H1 (cell line): Measurements from ENCODE around the gene NIM1K. TPM values are rescaled to one million over a fixed set of nuclear protein-coding genes. Genes with fewer than 3 reads are reported as not detected.

ENCODE experiments used
- CBX8 ChIP-seq: fragments of 300-800, 300-1000 bp; sonication (generic); IDR thresholded peaks from 2 replicates; pipeline ENCODE4 v1.7.1; 2016; ENCODE audit warnings: low read depth, low read length, borderline replicate concordance
- GTF2F1 ChIP-seq: IDR thresholded peaks from 2 replicates; pipeline ENCODE4 v1.6.1; 2012; ENCODE audit warnings: low read depth, low read length, improper control_type of control experiment, borderline replicate concordance
- JUND ChIP-seq: IDR thresholded peaks from 2 replicates; pipeline ENCODE4 v1.6.1; 2011; ENCODE audit warnings: mild to moderate bottlenecking, improper control_type of control experiment, low read length
- KDM4A ChIP-seq: IDR thresholded peaks from one replicate; pipeline ENCODE4 v1.7.1; 2012; ENCODE audit warnings: low read depth, mild to moderate bottlenecking, moderate library complexity, low read length, inconsistent platforms; ENCODE audit not compliant: severe bottlenecking
- NANOG ChIP-seq: IDR thresholded peaks from 2 replicates; pipeline ENCODE4 v1.6.1; 2011; ENCODE audit warnings: low read length, low read depth, mild to moderate bottlenecking, inconsistent platforms; ENCODE audit not compliant: insufficient read depth, poor library complexity, severe bottlenecking
- SUZ12 ChIP-seq: fragments of 200-600 bp; sonication (generic); IDR thresholded peaks from 2 replicates; pipeline ENCODE4 v1.6.1; 2012; ENCODE audit warnings: mild to moderate bottlenecking, inconsistent platforms, low read length, moderate library complexity, mixed read lengths
- polyA plus RNA-seq, 7 experiments: library from polyadenylated mRNA; depleted of rRNA in 3 of 7; stranded (reverse) in 5 of 7; unstranded in 2 of 7; fragments of >200 nt in 5 of 7; fragments of 200-250 nt in 2 of 7; gene quantifications; 1 replicate in 5 of 7; 2 replicates in 1 of 7; 4 replicates in 1 of 7; pipeline versions ENCODE4 v1.2.1 to v1.2.3, GENCODE V29; 2011 to 2013; ENCODE audit warnings: missing spikeins in 2 of 7, mixed read lengths in 2 of 7
- total RNA-seq: library from RNA; stranded (reverse); fragmentation: NEBNext Ultra II Directional; extraction: Animal tissue kit (Norgen Biotek cat#: 25700); gene quantifications from 2 replicates; pipeline ENCODE4 v1.2.1, GENCODE V29; 2021

Gene NIM1K
- total and polyA plus RNA-seq, 2 of the 8 experiments (the other 6 are each of a cell fraction or from before 2014, with no cell fraction given) = not detected

- TF ChIP-seq SUZ12 (no peak), NANOG (no peak), CBX8 (no peak), GTF2F1 (no peak), KDM4A (no peak), JUND (no peak)
Measured at GRCh38 chr5:43149231-43149630, 42.8 kb upstream of the NIM1K start (continued).
